Erythroblast (primary cell): Measurements from ENCODE around the gene MPIG6B.

Source experiments
- DNase-seq, 2 experiments: peaks; one replicate each; lab custom pipeline; 2025; lab: John Stamatoyannopoulos, UW
- GATA1 ChIP-seq: IDR thresholded peaks from 2 replicates; pipeline ENCODE4 v1.6.1; 2011; ENCODE audit warnings: low read depth, mild to moderate bottlenecking, control low read depth, low read length, moderate library complexity
- POLR2A ChIP-seq: IDR thresholded peaks from 2 replicates; pipeline ENCODE4 v1.6.1; 2011; ENCODE audit warnings: mild to moderate bottlenecking, low read length

Gene MPIG6B

GRCh38 chr6:31720196-31720770 is 2.9 kb upstream of the MPIG6B start:
- no peak for DNase-seq
- no peak for TF ChIP-seq POLR2A
- no peak for TF ChIP-seq GATA1

GRCh38 chr6:31721351-31722020 is 1.7 kb upstream of the MPIG6B start, which contains the start of gene LY6G6C:
LY6G6C (minus strand) TSS chr6:31721746; CDS start chr6:31721679, 67 bp downstream.
- no peak for TF ChIP-seq GATA1
- TF ChIP-seq POLR2A, result no peak
- DNase-seq, result no peak

- DNase-seq, result no peak
- TF ChIP-seq POLR2A (no peak), GATA1 (no peak)
Measured at GRCh38 chr6:31722173-31722572, 1.0 kb upstream of the MPIG6B start.

GRCh38 chr6:31723980-31724691 is 963 bp downstream of the MPIG6B start:
- no peak for DNase-seq
- TF ChIP-seq POLR2A (no peak), GATA1 (no peak)

GRCh38 chr6:31725502-31726350 is 2.6 kb downstream of the MPIG6B start:
- TF ChIP-seq GATA1 (no peak), POLR2A (no peak)
- DNase-seq, result peak in 1 of 2 experiments; percentile 34

GRCh38 chr6:31727034-31727716 is 4.0 kb downstream of the MPIG6B start:
- DNase-seq, result peak; percentile 39 to 68
- no peak for TF ChIP-seq GATA1
- TF ChIP-seq POLR2A, result peak; percentile 30

GRCh38 chr6:31727717-31728671 is 4.8 kb downstream of the MPIG6B start:
- no peak for DNase-seq
- no peak for TF ChIP-seq GATA1

- no peak for DNase-seq
- no peak for TF ChIP-seq POLR2A
- no peak for TF ChIP-seq GATA1
Measured at GRCh38 chr6:31728767-31729514, 5.8 kb downstream of the MPIG6B start, which contains the start of gene DDAH2. DDAH2 (minus strand) TSS chr6:31729299; CDS start chr6:31729161, 138 bp downstream.

GRCh38 chr6:31729515-31729978 is 6.4 kb downstream of the MPIG6B start:
- TF ChIP-seq POLR2A, result peak; percentile 64
- TF ChIP-seq GATA1, result no peak
- DNase-seq, result peak; percentile 84 to 89

GRCh38 chr6:31729979-31730630 is 6.9 kb downstream of the MPIG6B start:
- TF ChIP-seq POLR2A (peak; percentile 54), GATA1 (no peak)
- DNase-seq, result peak; percentile 87 to 88
